Right ventricle myocardium inferior (tissue), 1 donor: ENCODE data around the gene PSMB9. TPM values are rescaled to one million over a fixed set of nuclear protein-coding genes. Genes with fewer than 3 reads are reported as not detected.
A peak's percentile ranks its signal among the peaks of the same experiment; 100 is the strongest.
"Not testable (repeated sequence)": the region's sequence is repeated elsewhere in the genome, so short reads cannot be mapped to it uniquely, and the experiment has no call there.

Experiments used
- ATAC-seq: fragments of 200-7000 bp; cut with Tn5 transposase; one replicate; pipeline ENCODE4 v1.9.1; 2020; ENCODE audit warnings: mild to moderate bottlenecking, moderate library complexity
- DNase-seq: peaks from one replicate; pipeline ENCODE4 v3.0.0; 2021; ENCODE audit errors: missing footprints
- intact Hi-C: fragments of 100-400 bp; cut with DNase I; formaldehyde crosslinking; loops from one replicate; pipeline ENCODE4 v1.11.0; 2022
- total RNA-seq: library from RNA; stranded (reverse); fragmentation: NEBNext Ultra II Directional; extraction: Animal tissue kit (Norgen Biotek cat#: 25700); gene quantifications from one replicate; pipeline ENCODE4 v1.2.1, GENCODE V29; 2021
- donor health status: DM: no; HTN: yes; CAD: no; lungs with severe emphysema.

The PSMB9 gene
- total RNA-seq, 1 donor from 2014 or later, result 13.4 TPM

DNA sequence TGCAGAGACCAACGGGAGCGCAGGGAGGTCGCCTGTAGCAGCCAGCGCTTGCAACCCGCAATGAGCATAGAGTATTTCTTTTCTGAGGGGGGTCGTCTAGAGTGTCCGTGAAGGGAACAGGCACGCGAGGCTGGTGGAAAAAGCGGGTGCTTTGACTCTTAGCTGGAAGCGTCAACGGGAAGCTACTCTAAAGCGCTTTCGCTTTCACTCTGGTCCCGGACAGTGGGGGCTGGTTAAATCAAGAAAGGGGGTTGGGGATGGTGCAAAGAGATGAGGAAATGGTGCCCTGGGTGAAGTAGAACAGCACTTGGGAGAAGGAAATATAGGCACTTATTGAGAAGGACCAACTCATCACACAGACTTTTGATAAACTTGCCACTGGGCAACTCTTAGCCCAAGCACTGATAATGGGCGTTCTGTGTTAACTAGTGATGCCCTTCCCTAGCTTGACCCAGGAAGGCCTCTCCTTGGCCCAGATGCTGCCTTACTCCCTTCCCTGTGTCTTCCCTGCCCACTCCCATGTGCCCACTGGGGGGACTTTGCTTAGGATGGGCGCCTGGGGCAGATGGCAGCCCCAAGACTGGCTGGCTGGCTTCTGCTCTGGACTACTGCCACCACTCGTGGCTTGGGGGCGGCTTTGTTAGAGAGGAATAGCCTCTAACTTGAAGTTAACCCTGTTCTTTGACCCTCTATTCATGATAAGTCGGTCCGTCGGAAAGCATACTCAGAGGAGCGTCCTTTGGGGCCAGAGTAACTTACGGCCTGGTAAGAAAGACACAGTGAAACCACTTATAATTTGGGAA is 585 bp downstream of the PSMB9 start:
- DNase-seq, result peak; percentile 69
- intact Hi-C loops, result loop anchor here (1.0 kb wide), 1 partner anchor 16 kb away; the partner anchor contains the start of gene TAP2
- peak; percentile 23 for ATAC-seq

DNA sequence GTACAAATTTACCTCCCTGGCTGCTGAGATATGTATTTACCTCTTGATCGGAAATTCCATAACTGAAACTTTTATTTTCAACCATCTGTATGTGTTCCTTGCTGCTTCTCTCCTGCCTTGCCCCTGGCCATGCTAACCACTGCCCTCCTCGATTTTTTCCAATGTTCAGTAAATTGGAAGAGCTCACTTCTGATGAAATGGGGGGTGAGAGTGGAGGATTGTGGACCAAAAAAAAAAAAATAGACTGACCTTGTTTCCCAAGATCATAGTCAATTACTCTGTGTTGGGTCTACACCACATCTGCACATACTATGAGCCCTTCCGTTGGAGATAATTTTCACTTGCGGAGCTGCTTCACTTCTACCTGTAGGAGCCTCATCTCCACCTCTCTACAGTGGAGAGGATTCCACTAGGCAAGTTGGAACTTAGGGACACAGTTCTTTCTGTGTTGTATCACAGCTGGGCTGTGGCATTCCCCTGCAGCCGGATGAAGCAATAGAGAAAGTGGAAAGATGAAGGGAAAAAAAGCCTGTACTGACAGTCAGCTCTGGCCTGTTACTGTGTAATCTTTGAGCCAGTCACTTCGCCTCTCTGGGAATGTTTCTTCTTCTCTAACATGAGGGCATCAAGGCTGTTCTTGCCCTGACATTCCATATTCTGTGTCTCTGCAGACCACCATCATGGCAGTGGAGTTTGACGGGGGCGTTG is 1.6 kb downstream of the PSMB9 start:
- no peak for DNase-seq
- ATAC-seq, result no peak
- intact Hi-C loops, result no loop called here

DNA sequence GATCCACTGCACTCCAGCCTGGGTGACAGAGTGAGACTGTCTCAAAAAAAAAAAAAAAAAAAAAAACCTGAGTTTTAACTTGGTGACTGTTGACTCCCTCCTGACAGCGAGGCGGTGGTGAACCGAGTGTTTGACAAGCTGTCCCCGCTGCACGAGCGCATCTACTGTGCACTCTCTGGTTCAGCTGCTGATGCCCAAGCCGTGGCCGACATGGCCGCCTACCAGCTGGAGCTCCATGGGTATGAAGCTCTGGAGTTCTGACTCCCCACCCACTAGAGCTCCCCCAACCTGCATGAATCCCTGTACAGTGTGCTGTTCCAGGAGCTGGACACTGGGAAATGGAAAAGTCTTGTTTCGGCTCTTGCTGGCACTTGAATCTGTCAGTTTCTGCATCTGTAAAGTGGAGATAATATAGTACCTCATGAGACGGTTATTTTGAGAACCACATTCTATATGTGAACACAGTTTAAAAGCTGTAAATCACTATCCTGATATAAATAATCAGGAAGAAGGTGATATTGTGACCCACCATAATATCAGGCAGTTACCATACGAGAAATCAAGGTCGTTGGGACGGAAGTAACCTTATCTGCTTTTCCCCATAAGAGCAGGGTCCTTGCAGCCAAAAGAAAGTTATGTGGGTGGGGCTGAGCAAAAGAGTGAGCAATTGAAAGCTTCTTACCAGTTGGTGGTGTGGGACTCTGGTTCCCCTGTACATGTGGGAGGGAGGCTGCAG is 3.3 kb downstream of the PSMB9 start:
- DNase-seq (peak; percentile 49), ATAC-seq (no peak)
- intact Hi-C loops, result no loop called here

DNA sequence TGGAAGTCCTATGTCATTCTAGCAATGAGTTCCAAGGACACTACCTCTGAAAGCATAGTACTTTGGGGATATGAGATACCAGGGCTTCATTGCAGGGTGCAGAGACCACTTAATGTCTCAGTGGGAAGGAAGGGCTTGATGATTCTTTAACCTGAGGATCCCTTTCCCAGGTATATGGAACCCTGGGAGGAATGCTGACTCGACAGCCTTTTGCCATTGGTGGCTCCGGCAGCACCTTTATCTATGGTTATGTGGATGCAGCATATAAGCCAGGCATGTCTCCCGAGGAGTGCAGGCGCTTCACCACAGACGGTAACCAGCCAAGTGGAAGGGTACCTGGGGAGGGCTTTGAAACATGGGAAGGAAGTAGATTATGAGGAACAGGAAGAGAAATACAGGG is 4.2 kb downstream of the PSMB9 start:
- intact Hi-C loops, result no loop called here
- ATAC-seq (no peak), DNase-seq (no peak)

DNA sequence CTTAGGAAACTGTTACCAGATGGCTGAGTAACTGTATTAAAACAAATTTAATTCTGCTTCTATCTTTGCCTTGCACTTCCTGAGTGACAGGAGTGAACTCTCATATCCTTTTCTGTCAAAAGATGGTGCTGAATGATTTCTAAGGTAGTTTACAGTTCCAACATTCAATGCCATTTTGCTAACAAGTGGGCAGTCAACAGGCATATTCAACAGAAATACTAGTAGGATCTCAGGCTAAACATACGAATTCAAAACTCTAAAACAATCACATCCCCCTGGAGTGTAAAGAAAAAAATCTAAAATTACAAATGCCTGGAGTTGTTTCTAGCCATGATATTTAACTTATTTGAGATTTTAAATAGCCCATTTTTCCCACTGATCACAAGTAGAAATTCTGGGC is 6.7 kb downstream of the PSMB9 start:
- ATAC-seq (no peak), DNase-seq (no peak)
- intact Hi-C loops, result no loop called here

DNA sequence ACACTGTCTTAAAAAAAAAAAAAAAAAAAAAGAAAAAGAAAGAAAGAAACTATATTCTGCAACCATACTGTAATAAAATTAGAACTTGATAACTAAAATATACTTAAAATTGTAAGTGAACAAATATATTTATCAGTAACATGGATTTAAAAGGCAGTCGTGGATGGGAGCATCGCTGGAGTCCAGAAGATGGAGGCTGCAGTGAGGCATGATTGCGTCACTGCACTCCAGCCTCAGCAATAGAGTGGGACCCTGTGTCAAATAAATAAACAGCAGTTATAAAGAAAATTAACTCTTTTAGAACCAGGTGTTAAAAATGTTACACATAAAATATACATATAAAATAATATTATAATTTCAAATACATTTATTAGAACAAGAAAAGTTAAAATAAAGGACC is 8.7 kb downstream of the PSMB9 start:
- ATAC-seq (no peak), DNase-seq (no peak)
- intact Hi-C loops, result no loop called here

DNA sequence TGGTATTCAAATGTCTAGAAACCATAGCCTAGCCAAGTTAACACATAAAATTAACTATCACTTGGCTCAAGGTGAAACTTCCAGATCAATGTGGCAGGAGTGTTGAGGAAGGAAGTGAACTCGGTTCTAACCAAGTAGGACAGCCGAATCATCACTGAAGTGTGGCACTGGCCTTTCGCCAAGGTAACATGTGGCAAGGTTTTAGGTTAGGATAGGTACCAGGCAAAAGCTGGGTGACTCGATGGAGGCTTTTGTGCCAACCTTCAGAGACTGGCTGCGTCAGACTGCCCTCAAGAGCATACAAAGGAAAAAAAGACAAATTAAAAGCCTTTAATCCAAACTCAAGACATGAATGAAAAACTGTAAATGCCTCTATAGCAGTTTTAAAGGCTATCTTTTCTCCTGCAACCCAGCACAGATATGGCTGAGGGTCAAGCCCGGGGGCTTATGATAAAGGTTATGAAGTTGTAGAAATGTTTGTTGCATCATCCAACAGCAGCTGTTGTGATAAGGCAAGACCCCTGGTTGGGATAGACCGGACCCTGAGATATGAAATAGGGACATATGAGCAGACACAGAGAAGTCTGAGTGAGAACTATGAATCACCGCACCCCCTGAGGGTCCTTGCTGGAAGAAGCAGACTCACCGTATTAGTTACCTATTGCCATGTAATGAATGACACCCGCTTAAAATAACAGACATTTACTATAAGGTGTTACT is 11.9 kb downstream of the PSMB9 start:
- intact Hi-C loops, result loop anchor here (2.0 kb wide), 1 partner anchor 39 kb away; no protein-coding TSS in a partner anchor
- DNase-seq, result no peak
- no peak for ATAC-seq

DNA sequence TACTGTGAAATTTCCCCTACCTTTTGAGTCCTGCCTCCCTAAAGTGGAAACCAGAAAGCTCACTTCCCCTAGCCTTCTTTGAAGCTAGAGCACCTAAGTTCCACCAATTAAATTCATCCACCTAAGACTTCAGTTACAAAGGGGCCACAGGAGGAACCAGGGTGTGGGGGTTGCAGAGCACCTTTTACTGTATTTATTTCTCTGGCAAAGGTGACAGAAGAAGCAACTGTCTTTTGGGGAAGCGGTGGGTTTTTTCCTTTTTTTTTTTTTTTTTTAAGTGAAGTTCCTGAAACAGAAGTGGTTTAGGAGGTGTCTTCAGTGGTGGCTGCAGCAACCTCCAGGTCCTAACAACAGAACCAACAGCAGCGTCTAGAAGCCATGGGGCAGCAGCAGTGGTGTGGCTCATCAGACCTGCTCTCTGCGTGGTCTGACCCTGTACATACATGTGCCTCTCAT is 13.1 kb downstream of the PSMB9 start:
- intact Hi-C loops, result no loop called here
- DNase-seq (no peak), ATAC-seq (no peak)

DNA sequence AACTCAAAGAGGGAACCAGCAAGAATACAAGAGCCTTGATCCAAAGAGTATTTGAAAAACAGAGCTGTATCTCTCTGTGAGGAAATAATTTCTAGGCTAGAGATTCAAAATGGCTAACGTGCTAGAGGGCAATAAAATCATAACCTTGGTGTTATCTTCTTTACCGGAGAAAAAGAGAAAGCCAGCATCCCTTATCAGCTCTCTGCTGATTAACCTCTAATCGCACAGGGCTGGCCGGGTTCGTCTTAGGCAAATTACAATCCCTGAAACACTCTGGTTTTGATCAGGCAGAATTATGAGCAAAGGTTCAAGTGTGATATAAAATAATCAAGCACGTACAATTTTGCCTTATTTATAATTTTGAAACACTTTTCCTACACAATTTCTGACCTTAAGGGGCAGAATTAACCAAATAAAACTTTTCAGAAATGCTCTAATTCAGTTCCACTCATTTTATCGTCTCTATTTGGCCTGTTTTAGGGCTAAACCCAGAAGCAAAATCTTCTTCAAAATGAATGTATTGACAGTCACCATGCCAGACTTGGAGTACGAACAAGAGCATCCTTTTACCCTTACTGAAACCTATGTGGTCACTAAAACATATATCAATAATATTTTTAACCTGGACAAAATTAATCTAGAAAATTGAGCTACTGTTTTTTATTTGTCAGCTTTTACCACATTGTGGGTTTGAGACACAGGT is 13.7 kb downstream of the PSMB9 start:
- intact Hi-C loops, result loop anchor here (1.0 to 2.0 kb wide), 2 partner anchors 29 to 455 kb away; partner anchors contain the start of gene TAP2
- ATAC-seq (no peak), DNase-seq (no peak)

DNA sequence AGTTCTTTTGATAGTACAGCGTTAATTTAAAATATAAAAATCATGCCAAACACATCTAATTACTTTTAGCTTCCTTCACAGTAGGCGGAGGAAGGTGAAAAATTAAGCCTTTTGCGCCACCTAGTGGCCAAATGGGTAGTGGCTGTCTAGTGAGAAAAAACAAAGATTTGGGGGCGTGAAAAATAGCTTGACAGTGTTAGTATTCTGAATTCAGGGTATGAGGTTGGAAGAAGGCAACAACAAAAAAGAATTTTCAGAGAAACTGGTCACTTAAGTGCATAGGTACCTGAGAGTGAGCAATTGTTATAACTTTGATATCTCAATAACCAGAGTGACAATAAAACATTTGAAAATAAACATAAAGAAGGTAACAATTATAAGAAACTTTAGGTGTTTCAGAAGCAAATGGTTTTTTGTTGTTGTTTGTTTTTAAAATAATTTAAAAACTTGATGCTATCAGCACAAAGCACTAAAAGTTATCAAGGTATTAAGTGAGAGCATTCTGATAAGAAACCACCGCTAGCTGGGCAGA is 14.3 kb downstream of the PSMB9 start:
- ATAC-seq (peak; percentile 67), DNase-seq (no peak)
- intact Hi-C loops, result loop anchor here (1.0 to 2.0 kb wide), 2 partner anchors 30 to 456 kb away; partner anchors contain the start of gene TAP2

DNA sequence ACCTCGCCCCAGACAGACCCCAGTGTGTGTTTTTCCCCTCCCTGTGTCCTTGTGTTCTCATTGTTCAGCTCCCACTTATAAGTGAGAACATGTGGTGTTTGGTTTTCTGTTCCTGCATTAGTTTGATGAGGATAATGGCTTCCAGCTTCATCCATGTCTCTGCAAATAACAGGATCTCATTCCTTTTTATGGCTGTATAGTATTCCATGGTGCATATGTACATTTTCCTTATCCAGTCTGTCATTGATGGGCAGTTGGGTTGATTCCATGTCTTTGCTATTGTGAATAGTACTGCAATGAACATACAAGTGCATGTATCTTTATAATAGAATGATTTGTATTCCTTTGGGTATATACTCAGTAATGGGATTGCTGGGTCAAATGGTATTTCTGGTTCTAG is 20.0 kb downstream of the PSMB9 start:
- DNase-seq, ATAC-seq, intact Hi-C loops: not testable (repeated sequence)

DNA sequence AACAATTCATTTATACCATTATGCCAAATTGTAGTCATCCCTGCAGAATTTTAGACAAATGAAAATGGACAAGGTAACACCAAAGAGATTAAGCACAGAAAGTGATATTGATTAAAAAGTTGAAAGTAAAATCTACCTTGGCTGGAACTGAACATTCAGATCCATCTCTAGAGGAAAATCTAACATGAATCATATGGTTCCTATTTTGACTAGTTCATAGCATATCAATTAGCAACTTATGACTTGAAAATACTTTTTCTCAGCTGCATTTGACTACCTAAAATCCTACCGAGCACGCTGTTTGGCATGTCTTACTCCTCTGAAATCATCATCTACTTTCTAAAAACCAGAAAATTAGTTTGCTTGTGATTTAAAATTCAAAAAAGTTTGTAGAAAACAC is 22.6 kb downstream of the PSMB9 start:
- DNase-seq (no peak), ATAC-seq (no peak)
- intact Hi-C loops, result no loop called here

DNA sequence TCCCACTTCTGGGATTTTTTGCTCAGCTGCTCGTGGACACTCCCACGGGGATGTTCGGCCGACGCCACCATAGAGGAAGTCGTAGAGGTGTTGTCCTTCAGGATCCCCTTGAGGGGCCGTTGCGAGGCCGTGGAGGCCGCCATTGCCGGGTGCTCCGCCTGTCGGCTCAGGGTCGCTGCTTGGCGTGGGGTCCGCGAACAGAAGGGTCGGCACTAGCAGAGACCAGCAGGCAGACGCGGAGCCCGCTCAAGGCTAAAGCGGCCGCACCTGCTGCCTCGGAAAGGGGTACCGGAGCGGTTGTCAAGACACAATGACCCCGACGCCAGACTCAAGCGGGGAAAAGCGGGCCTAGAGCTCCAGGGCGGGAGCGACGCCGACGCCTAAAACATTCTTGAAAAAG is 25.7 kb downstream of the PSMB9 start:
- DNase-seq (peak; percentile 61), ATAC-seq (no peak)
- intact Hi-C loops, result no loop called here

DNA sequence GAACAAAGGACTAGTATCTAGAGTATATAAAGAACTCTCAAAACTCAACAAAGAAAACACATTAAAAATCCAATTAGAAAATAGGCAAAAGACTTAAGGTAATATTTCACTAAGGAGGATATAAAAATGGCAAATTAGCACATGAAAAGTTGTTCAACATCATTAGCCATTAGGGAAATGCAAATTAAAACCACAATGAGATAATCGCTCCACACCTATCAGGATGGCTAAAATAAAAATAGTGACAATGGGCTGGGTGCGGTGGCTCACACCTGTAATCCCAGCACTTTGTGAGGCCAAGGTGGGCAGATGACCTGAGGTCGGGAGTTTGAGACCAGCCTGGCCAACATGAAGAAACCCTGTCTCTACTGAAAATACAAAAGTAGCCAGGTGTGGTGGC is 27.0 kb downstream of the PSMB9 start:
- DNase-seq, ATAC-seq, intact Hi-C loops: not testable (repeated sequence)

DNA sequence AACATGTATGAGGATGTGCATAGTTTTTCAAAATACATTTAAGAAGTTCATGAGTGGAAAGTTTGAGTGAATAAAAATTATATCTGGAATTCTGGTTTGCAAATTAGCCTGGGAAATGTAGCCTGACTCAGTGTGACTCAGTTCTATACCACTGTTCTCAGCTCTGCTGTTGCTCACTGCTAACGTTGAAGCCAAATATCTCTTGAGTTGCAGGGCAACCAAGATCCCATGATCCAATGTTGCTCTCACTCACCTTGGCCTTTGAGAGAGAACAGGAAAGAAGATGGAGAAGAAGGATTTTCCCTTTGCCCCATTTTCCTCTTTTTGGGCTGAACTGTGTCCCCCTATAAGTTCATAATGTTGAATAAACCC is 28.9 kb downstream of the PSMB9 start:
- ATAC-seq, result no peak
- DNase-seq, result no peak
- intact Hi-C loops, result no loop called here

DNA sequence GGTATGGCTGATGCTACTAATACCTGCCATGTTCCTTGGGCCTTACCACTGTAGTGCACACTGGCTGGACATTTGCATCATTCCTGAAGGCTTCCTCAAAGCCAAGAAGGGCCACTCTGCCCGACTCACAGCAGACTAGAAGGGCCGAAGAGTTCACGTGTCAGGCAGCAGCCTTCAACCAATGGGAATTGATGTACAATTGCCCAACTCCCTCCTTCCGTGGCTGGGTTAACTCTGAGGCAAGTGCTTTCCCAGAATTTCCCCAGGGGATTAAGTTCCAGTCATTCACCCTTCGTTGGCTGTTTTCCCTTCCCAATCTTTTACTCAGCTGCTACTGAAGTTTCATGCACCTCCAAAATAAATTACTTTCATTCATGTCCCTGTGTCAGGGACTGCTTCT is 29.8 kb downstream of the PSMB9 start:
- ATAC-seq, result peak; percentile 91
- DNase-seq, result peak; percentile 68
- intact Hi-C loops, result no loop called here

DNA sequence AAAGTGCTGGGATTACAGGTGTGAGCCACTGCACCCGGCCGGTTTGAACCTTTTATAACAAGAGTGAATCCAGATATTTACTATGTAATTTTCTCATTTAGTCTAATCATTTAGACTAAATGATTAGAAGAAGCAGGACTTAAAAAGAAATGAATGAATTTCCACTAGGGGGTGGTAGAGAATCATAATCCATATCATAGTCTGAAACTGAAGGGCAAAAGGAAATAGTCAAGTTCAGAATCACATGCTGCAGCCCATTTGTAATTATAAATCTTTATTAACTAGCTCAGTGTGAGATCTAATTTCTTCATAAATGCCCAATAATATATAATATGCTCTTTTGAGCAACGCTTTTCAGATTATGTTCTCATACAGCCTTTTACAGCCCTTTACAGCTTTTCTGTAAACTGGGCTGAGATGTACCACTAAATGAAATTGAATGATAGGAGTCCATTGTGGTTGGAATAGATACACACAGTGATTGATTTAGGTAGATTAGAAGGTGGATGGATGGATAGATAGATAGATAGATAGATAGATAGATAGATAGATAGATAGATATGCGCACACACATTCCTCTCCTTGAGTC is 31.8 kb downstream of the PSMB9 start:
- DNase-seq (no peak), ATAC-seq (no peak)
- intact Hi-C loops, result loop anchor here (1.0 to 5.0 kb wide), 2 partner anchors 99 to 362 kb away; no protein-coding TSS in a partner anchor
